ENCODE results near the gene SPTBN1.

SPTBN1 gene

DNA sequence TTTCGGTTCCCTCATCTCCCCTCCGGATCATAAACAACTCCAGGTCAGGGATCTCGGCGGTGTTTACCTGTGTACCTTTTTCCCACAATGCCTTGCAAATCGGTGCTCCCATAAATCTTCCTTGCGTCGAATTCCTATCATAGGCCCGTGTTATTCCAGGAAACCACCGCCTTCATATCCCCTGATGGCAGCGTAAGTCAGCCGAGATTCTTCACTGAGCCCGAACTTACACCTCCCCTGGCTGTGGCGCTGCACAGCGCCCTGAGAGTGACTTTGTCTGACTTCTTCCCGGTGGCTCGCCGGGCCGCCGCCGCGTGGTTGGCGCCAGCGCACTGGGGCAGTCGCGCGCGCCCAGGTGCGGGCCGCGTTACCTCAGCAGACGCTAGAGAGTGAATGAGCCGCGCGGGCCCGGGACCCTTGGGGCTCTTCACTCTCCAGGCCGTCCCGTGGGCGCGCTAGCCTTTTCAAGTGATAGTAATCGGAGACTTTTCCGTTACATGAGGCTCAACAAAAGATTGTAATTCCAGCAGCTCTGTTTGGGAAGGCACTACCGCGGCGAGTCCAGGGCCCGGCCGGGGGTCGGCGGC lies 101.6 kb downstream of the SPTBN1 start:
- DNase-seq: no peak

DNA sequence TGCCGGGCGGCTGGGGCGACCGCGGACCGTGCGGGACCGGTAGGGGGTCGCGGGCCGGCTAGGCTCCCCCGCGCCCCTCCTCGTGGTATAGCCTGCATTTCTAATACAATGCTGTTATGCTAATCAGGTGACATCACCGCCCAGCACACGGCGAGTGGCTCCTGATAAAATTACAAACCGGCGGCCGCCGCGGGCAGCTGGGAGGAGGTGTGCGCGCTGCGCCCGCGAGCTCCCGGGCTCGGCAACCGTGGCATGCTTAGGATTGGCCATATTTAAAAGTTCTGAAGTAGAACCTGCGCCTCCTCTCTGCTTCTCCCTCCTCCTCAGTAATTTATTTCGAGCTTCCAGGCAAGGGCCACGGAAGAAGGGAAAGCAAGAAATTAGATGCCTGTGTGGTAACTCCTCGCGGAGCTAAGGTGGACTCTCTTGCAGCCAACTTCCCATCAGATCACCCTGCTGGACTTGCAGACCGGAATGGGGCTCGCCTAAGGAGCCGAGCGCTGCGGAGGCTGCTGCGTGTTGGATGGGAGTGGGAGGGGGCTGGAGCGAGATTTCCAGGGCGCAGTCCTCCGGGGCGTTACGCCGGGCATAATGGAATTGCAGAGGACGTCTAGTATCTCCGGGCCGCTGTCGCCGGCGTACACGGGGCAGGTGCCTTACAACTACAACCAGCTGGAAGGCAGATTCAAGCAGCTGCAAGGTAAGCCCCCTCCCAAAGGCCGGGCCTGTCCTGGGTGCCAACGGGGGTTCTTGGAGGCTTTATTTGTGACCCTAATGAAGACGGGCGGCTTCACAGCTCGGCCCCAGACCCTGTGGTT lies 102.3 kb downstream of the SPTBN1 start:
- peak; percentile 37 for DNase-seq

DNA sequence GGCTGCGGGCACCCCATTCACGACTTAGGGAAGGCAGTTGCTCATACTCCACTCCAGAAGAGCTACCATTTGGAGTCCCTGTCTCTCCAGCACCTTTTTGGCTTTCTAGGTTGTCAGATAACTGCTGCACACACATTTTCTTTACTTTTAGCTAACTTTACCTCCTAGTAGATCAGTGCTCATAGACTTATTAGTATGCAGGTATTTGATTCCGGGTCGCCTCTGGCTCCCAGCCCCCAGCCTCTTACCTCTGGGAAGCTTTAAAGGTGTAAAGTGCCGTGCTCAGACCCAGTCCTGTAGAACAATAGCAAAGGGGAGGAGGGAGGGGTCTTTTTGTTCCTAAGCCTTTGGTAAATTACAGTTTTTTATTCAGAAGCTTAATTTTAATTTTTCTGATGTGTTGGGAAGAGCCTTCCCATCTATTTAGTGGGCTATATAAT lies 102.9 kb downstream of the SPTBN1 start:
- DNase-seq: no peak

DNA sequence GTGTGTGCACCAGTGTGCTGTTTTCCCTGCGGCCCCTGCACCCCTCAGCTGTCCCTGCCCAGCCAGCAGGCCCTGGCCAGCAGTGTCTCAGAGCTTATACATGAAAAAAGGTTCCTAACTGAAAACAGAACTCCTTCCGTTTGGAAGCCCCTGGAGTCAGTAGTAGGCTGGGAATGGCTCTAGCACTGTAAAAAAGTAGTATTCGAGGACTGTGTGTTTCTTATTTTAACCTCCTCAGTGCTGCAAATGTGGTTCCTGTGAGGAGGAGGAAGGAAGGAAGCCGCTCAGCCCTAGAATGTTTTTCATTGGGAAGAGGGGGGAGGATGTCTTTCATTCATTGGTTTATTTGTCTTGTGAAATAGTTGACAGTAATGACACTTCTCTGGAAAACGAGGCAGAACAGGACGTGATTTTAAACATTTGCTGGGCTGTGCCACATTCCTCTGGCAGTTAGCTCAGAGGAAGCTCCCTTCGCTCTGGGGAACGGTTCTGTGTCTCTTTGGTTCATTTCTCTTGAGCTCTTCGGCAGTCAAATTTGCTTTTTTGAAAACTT lies 103.5 kb downstream of the SPTBN1 start:
- peak; percentile 21 for DNase-seq

DNA sequence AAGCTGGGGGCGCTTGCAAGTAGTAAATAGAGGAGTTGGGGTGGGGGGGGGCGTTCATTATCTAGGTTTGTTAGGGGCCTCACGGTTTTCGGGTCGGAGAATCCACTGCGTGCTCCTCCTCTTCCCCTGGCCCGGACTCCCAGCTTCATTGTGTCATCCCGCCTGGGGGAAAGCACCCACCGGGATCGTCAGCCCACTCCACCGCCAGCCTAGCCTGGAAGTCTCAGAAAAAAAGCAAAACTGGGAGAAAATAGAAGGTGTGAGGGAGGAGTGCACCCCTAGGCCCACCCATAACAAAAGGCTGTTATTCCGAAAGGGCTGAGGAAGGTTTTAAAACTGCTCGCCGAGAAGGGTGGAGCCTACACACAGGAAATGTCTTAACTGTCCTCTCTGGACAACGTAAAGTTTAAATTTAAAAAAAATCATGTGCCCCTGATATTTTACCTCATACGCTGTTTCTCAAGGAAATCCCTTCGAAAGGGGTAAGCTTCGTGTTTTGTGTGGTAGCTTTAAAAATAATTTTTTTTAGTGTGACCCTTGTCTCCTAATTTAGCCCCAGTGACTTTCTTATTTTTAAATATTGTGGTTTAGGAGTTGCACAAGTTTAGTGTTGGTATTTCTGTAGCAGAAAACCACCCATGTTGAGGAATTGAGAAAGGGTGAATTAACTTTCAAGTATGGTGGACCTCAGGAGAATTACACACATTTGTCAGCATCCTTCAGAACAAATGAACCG lies 104.2 kb downstream of the SPTBN1 start:
- no peak for DNase-seq

DNA sequence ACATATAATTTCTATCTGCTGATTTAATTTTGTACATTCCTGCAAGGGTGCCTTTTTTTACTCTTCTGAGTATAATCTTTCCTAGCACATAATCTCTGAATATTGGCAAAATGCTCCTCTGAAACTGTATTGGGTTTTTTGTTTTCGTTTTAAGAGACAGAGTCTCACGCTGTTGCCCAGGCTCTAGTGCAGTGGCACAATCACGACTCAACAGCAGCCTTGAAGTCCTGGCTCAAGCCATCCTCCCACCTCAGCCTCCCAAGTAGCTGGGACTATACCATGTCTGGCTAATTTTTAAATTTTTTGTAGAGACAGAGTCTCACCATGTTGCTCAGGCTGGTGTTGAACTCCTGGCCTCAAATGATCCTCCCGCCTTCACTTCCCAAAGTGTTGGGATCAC lies 104.9 kb downstream of the SPTBN1 start:
- DNase-seq: no peak

DNA sequence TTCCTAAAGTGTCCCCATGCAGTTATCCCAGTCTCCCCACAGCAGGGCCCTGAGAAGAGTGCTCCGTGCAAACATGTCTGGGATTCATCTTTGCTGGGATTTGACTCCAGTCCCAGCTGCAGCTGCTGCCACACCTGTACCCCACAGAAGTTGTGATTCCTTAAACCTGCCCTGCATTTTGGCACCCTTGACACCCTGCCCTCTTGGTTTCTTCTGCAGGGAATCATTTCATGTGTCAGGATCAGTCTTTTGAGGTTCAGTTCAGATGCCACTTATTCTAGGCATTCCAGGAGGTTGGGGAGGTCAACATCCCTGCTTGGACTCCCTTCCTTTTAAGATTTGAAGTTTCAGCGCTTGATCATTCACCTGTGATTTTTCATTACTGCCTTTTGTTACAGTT lies 108.3 kb downstream of the SPTBN1 start:
- no peak for DNase-seq

DNA sequence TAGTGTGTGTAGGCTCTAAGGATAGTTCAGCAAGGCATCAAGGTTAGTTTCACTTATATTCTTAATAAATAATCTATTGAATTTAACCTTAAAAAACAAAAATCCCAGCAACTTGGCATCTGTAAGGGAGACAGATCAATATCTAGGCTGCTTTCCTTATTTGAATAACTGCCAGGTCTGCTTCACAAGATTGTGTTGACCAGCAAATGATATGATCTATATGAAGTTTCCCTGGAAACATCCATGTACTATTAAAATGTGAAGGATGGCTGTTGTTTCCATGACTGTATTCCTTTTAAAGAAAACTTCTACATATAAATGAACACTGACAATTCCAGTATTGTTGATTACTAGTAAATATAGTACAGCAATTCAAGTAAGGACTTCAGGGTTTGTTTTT lies 109.4 kb downstream of the SPTBN1 start:
- no peak for DNase-seq

DNA sequence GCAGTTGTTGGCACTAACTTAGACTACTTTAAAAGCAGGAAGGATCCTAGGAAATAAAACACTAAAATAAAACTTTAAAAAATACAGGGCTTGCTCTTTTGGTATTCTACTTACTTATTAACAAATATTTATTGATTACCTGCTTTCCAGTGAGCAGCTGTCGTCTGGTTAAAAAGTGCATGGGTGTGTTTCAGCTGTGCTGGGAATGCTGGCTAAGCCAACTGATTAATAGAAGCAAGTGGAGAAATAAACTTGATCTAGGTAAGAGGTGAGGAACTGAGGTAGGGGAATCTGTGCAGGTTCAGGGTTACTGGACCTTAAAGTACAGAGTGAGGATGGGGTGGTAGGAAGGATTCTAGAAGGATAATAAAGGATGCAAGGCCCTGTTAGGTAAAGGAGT lies 110.8 kb downstream of the SPTBN1 start:
- no peak for DNase-seq

DNA sequence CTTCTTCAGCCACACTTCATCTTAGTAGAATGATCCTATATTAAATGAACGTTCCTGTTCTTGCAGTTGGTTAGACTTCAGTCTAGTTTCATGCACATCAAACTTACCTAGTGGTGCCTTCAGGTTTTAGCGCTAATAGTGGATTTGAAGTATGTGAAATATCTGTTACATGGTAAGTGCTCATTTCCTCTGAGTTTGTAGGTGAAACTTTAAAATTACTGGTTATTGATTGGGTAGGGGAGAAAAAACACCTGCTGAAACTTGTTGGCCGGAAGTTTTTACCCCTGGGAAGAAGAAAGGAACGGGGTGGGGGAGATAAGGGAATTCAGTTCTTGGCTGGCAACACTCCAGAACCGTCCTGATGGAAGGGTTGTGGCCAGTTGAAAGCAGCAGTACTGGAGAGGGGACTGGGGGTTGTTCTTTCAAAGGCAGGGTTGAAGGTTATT lies 112.8 kb downstream of the SPTBN1 start:
- DNase-seq: no peak

DNA sequence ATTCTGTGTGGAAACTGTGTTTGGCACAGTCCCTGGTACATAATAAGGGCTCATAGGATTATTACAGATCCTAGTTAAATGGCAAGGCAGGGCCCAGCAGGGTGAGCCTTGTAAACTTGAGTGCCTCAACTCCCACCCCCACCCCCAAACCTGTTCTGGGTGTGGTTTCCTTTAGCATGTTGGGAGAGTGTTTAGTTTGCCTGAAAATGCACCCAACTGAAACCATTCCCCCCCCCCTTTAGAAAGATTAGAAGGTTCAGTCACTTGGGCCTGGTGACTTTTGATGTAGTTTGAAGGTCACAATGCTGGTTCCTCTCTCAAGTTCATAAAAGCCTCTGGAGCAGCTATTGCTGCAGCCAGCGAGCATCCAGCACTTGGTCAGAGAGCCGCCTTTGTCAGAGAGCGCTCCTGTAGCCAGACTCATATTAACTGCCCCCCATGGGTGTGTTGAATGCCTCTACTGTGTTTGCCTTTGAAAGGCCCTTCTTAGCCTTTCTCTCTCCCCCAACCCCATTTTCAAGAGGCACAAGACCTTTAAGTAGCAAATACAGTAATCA lies 113.7 kb downstream of the SPTBN1 start:
- DNase-seq: no peak

DNA sequence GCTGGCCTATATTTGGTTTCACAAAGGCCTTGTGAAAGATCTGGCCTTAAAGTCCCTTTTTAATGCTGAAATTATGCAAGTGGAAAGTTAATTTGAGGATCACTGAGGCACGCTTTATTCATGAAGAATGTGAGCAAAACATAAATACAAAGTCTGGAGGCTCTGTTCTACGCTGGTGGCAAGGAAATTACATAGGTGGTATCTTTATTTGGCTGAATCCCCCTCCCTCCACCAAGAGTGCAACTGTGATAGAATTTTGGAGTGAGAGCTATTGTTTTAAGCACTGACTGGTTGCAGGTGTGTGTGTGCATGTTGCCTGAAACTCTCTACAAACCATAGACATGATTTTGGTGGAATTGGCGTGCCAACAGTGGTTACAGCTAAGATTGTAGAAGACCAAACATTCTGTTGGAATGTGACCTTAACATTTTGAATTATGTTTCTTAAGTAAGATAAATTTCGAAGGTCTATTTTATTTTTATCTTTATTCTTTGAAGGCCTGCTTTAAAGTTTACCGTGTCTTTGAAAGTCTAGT lies 114.3 kb downstream of the SPTBN1 start:
- DNase-seq: no peak

DNA sequence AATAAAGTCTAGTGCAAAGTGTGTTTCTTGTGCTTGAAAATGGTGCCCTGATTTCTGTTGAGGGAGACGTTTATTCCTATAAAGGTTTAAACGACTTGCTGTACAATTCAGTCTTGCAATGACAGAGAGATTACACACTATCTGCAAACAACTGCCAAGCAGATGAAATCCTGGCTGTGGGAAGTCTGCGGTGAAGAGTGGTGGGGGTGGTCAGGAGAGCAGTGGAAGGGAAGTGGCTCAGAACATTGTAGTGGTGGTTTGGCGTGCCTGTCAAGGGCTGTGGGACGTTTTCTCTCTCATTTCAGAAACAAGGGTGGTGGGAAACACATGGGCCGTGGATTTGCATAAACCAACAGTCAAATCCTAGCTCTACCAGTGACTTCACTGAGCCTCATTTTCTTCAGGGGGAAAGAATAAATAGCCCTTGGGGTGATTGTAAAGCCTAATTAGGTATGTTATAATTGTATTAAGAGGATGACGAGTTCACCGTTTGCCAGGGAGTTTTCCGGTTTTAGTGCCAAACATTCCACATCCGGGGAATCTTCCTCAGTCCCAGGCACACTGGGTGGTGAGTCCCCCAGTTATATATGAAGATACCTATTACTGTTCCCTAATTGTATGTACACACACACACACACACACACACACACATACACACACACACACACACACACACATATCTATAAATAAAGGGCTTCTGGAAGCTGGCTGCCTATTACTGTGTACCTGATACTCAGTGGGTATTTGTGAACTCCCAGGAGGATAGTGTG lies 115.0 kb downstream of the SPTBN1 start:
- DNase-seq: peak; percentile 27

DNA sequence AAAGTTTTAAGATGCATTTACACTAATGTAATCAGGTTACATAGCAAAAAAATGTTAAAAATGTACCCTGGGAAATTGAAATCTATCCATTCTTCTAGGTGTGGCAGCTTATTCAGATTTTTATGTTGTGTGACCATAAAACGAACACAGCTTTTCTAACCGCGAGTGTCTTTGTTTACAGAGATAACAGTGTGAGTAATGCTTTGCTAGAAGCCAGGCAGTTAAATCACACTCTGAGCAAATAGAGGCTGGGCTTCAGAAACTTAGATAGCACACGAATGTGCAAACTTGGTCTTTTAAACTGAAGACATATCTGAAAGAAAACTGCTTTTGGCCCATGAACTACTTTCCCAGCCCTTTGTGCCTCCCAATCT lies 116.1 kb downstream of the SPTBN1 start:
- DNase-seq: no peak

DNA sequence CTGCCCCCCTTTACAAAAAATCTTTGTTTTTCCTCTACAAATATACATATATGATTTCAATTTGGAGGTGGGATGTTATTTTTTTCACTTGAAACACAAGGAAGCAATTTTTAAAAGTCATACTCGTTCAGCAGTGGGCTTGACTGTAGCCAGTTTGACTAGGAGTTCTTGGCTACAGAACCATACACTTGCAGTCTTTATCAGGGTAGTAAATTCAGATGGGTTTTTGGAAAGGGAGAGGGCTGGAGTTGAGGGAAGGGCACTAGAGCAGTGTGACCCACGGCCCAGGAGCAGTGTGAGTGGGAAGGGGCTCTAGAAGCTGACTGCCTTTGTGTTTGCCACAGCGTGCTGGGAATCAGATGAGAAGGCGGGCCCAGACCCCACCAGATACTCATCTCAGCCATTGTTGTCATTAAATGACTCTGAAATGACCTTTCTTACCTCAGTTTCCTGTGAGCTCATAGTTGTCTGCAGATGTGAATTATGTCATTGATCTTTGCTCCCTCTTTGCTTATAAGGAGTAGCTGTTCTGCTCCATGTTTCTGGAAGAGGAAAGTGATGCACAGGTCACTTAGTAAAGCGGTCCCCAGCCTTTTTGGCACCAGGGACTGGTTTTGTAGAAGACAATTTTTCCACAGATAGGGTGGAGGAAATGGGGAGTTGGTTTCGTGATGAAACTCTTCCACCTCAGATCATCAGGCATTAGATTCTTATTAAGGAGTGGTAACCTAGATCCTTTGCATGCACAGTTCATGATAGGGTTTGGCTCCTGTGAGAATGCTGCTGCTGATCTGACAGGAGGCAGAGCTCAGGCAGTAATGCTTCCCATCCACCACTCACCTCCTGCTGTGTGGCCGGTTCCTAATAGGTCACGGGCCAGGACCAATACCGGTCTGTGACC lies 116.8 kb downstream of the SPTBN1 start:
- DNase-seq: no peak

DNA sequence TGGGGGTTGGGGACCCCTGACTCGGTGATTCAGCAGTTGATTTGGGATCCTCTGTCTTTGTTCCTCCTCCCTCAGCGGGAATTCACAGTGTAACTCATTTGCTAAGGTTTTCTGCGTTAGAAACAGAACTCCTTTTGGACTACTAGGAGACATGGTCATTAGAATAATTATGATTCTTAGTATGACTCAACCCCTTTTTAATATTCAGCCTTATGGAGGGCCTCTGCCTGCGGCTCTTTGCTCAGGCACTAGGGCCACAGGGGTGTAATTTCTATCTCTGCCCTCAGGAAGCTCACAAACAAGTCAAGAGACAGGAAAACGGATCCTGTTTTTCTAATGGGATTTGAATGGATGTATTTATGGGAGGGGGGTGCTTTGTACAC lies 117.4 kb downstream of the SPTBN1 start:
- DNase-seq: no peak

DNA sequence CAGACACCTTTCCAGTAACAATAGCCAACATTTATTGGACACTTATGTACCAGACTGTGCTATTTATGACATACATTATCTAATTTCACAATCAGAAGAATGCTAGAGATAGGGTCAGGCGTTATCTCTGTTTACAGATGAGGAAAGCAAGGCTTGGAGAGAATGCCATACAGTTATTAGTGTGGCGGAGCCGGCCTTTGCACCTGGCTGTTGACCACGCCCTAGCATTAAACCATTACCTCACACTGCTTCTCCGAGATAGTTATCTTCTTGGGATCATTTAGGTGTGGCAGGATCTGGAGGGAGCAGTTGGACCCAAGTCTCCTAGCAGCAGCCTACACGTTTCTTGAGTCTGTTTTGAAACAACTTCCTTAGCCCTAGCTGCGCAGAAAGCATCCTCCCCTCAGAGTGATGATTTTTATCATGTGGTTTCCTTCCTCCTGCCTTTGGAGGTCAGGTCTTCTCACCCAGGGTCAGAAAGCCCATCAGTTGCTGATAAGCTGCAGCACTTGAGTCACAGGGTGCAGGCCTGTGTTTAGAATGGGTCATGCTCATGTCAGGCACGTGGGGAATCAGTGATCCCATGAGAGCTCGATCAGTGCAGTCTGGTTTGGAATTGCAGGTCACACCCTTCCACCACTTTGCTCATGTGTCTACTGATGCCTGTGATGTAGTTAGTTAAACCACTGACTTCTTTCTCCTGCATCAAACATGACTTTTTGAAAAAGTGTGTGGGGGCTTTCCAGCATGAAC lies 118.2 kb downstream of the SPTBN1 start:
- DNase-seq: no peak

DNA sequence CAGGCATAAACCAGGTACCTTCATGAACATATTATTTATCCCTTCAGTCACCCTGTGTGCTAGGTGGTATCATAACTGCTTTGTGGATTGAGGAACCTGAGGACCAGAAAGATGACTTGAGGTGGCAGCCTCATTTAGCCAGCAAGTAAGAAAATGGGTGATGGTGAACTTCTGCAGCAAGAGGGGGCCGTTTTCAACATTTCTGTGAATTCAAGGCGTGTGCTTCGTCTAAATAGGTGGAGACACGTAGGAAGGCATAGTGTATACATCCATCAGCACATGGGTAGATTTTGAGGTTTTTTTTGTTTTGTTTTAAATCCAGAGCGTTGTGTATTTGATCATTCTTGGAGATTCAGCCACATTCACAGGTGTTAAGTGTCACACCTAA lies 118.7 kb downstream of the SPTBN1 start:
- no peak for DNase-seq

DNA sequence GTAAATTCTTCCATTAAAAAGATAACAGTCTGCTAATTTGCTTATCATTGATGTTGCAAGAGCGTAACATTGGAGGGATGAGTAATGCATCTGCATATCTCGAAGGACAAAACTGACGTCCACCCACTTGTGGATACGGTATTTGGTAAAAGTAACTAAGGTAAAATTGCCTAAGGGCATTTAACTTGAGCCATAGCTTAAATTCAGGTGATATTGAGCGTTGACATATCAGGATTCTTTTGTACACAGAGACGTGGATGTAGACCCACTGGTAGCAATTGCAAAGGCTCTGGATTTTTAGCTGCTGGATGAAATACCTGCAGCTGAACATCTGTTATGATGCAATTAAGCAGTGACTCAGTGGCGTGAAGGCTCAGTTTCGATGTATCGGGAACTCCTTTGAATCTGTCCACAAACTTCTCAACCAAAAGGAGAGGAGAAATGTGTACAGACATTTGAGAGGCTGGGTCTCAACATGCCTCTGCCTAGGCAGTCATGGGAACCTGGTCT lies 119.3 kb downstream of the SPTBN1 start:
- no peak for DNase-seq

DNA sequence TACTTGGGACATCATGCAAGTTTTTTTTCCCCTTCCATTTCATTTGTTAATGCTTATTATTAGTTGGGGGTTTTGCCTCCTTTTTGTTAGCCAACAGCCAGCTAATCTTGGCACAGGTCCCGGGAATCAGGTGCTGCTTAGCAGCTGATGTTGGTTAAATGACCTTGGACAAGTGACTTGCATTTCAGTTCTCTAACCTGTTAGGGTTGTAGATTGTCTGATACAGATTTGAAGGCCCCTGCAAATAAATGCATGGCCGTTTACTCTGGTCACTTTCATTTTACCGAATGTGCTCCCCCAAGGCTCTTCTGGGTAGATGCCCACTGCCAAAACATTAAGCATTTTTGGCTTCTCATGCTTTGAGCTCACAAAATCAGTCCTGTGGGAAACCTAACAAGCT lies 120.9 kb downstream of the SPTBN1 start:
- DNase-seq: no peak
